ENCODE data around the gene ME3. TPM values are rescaled to one million over a fixed set of nuclear protein-coding genes. Genes with fewer than 3 reads are reported as not detected.
"Not testable (repeated sequence)": the region's sequence is repeated elsewhere in the genome, so short reads cannot be mapped to it uniquely, and the experiment has no call there.

ME3 gene
- total RNA-seq, 1 donor from 2014 or later, result 67.7 TPM

DNA sequence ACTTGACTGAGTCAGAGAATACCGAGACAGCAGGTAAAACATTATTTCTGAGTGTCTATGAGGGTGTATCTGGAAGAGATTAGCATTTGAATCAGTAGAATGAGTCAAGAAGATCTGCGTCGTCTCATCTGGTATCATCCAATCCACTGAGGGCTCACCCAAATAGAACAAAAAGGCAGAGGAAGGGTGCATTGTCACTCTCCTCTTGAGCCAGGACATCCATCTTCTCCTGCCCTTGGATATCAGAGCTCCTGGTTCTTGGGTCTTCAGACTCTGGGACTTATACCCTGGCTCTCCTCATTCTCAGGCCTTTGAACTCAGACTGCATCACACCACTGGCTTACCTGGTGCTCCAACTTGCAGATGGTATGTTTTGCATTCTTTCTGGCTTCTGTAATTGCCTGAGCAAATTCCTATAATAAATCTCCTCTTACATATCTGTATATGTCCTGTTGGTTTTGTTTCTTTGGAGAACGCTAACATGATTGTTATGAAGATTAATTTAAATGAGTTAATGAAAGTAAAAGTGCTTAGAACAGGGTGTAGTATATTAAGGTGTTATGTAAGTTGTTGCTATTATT lies 49.3 kb downstream of the ME3 start:
- no peak for DNase-seq (ENCODE audit: low read depth, low spot score)

DNA sequence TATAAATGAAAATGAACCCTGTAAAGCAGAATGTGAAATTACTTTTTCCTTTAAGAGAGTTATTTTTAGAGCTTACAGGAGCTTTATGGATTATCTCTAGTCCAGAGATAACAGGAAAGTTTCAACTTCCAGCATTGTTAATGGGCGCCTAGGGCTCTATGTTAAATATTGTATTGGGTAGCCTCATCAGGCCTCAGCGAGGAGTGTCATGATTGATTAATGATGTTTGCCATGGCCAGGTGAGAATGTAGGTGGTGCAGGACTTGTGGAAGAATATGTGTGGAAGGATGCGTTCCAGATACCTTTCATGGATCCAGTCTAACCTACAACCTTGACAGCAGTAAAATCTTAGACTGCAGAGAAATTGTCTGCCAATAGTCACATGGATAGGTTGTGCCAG lies 50.6 kb downstream of the ME3 start:
- DNase-seq (ENCODE audit: low read depth, low spot score), result no peak

DNA sequence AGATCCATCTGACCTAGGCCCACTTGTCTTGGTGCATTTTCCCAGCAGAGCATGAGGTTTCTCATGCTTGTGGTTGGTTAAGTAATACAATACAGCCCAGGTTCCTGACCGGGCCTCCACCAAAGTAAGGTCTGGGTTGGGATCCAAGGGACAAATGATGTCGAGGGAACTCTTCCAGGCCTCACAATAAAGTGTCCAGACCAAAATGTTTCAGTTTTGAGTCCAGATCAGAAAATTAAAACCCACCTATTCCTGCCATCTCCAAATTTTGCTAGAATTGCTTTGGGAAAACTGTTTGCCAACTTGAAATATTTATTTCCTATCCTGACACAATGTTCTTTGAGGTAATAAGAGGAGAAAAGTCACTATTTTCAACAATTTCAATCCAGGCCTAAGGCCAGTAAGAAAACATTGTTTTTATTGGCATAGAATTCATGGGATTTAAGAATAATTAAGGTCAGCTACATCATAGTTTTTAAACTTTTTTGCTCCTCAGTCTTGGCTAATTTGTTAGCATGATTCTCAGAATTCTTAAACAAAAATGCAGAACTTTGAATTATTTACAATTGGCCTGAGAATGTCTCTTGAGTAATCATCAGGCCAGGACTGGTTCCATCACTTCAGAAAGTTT lies 51.4 kb downstream of the ME3 start:
- DNase-seq (ENCODE audit: low read depth, low spot score), result peak; percentile 19

DNA sequence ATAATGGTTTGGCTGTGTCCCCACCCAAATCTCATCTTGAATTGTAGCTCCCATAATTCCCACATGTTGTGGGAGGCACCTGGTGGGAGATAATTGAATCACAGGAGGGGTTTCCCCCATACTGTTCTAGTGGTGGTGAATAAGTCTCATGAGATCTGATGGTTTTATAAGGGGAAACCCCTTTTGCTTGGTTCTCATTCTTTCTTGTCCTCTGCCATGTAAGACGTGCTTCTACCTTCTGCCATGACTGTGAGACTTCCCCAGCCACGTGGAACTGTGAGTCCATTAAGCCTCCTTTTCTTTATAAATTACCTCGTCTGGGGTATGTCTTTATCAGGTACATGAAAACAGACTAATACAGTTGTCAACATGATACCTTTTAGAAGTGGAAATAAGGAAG lies 53.0 kb downstream of the ME3 start:
- DNase-seq (ENCODE audit: low read depth, low spot score), result not testable (repeated sequence)

DNA sequence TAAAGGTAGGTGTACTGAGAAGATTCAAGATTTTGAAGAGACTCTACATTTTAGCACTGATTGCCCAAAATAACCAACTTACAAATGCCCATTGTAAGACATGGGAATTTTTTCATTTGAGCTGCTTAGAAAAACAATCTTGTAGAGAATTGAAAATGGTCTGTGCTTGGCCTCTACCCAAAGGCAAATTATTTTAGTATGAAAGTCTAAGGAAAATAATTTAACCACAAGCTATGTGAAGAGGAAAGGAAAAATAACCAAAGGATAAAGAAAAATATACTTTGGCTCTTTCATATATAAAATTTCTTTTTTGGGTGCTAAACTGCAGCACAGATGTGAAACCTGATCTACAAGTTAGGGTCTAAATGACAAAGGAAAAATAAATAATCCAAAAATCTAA lies 54.9 kb downstream of the ME3 start:
- no peak for DNase-seq (ENCODE audit: low read depth, low spot score)

DNA sequence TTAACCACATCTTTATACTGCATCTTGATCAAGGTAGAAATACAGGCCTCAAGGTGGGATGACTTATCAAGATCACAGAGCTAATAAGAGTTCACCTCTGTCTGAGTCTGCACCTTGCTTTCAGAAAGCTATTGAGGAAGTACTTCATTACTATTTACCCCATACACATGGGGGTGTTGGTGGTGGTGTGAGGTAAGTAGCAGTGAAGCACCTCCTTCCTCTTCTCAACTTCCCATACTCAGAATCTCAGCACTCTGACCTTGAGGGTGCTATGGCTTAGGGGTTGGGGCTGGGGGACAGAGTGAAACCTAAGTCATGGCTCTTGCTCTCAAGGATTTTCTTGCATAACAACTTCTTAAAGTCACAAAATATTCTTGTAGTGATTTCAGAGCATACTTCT lies 56.9 kb downstream of the ME3 start:
- DNase-seq (ENCODE audit: low read depth, low spot score), result no peak

DNA sequence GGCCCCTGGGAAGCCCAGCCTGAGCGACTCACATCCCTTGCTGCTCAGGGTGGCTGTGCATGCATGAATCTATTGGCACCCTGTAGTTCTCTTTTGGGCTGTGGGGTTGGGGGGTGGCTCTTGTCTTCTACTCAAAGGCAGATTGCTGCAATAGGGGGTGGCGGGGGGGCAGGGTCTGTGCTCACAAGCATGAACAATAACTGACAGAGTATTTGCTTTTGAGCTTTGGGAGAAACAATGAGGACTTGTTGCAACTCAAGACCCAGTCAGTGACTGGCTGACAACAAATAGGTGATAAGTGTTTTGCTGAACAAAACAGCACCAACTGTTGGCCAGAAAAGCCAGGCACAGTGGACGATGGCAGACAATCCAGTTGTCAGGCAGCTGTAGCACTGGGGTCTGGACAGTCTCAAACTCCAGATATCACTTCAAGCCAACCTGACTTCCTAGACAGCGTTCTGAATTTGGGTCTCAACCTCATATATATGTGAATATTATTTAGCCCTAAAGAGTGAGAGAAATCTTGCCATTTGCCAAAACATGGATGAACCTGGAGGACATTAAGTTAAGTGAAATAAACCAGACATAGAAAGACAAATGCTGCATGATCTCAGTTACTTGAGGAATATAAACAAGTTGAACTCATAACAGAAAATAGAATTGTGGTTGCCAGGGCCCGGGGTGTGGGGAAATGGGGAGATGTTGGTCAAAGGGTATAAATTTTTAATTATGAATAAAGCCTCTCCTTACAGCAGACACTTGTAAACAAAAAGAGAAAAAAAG lies 61.7 kb downstream of the ME3 start:
- no peak for DNase-seq (ENCODE audit: low read depth, low spot score)

DNA sequence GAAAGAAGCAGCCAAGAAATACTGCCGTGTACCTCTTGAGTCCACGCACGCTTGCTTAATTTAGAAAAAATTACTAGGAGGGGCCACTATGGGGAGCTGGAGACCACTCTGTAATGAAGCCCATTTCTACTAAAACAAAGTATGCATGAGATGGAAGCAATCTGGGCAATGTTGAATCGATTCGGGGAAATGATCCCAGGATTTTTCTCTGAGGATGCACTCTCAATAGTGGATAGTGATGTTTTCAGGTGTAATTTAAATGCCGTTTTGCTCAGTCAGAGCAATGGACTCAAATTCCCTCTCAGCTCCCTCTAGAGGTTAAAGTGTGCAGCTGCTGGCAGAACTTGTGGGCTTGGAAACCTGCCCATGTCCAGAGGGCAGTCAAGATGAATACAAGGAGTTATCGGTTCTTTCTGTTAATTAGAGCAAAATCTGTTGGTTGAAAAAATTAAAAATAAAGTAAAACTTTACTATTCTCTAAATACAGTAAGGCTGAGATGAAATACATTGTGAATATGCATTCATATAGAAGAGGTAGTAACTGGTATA lies 64.1 kb downstream of the ME3 start:
- no peak for DNase-seq (ENCODE audit: low read depth, low spot score)

DNA sequence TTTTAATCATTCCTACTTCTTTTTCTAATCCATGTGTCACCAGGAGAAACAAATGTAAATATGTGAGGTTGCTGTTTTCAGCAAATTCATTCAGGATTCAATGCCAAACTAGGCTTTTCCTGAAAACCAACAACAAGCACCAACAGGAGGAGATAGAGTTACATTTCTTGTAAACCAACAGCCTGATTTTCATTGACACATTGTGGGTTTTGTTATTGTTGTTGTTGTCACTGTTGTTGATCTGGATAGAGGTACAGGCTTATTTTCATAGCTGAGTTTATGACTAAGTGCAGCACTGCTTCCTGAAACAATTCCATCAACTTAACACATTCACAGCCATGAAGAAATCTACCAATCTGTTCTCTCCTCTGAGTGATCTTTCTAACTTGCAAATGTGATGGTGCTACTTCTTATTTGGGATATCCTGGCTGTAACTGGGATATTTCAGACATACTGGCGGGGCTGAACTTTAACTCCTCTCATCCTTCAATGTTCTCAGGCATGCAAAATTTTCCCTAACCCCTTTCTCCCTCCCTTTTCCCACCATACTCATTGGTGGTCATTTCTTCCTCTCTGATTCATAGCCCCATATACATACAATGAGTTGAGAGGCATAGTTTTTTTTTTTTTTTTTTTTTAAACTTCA lies 65.5 kb downstream of the ME3 start:
- peak; percentile 75 for DNase-seq (ENCODE audit: low read depth, low spot score)

DNA sequence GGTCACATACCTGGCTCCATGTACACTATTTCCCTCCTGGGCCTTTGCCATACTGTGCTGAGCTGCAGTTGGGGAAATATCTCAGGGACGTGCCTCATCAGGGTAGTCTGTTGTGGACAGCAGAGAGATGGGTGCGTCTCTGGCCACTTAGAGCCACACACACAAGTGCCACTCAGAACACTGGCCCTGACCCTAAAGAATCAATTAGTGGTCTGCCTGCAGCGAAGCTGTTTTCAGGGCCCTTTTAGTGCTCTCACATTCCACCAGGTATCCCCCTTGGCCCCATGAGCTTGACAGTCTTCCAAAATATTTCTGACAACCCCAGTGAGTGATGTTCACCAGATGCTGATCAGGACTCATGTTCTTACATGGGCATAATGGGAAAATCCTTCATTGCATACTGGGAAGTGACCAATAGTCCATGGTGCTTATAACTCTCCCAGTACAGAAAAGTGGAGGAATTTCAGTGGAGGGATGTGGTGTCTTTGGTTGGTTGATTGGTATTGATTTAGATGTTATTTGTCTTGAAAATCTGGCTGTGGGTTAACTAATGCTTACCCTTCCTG lies 66.1 kb downstream of the ME3 start:
- DNase-seq (ENCODE audit: low read depth, low spot score), result no peak

DNA sequence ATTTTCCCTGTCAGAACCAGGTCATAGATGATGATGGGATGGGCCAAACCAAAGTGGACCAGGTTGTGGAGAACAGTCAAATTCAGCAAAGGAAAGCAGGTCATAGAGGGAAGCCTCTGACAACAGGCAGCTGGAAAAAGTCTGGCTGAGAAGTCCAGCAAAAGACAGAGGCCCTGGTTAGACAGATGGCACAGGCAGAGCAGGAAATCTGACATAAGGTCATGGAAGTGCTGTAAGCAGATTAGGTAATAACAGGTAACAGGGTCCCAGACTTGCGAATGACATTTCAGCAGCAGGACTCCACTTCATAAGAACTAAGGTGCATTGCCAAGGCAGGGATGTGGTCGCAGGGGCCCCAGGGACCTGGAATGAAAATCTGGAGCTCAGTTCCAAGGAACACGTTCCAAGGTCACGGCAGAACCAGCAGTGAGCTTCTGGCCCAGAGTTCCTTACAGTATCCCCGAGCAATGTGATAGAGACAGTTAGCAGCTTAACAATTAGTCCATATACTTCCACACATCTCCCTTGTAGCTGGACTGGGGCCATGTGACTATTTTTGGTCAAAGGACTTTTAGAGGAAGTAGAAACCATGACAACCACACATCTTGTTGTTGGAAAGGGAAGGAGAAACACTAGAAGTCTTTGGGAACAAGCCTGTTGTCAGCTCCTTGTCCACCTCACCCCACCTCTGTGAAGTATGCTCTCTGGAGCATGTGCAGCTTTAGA lies 75.4 kb downstream of the ME3 start:
- DNase-seq (ENCODE audit: low read depth, low spot score), result peak; percentile 86

DNA sequence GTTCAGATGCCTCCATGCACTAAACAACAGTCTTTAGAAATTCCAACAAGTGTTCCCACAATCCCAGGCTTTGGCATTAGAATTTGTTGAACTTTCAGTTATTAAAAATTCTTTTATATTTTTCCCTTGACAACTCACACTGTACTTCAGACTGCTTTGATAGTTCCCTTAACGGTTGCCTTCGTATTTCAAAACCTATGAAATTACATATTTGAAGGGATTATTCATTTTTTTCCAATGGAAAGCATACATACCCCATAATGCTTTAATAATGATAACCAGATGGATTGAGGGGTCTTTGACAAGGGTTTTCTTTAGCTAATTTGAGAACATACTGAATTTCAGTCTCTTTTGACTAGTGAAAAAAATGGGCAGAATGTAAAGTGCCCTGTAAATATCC lies 76.5 kb downstream of the ME3 start:
- DNase-seq (ENCODE audit: low read depth, low spot score), result no peak

DNA sequence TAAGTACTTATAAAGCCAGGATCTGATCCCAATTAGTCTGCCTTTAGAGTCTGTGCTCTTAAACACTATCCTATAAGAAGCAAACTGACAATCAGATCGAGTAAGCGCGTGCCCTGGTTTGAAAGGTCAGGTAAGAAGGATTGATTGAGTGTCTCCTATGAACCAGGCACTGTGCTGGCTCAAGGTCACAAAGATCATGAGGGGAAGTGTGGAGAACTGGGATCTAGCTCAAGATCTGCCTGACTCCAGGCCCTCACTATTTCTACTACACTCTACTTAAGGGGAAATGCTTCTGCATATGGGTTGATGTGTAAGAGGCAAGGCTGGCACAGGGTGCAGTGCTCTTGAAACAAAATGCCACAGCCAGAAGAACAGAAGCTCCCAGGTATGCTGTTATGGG lies 77.0 kb downstream of the ME3 start:
- no peak for DNase-seq (ENCODE audit: low read depth, low spot score)

DNA sequence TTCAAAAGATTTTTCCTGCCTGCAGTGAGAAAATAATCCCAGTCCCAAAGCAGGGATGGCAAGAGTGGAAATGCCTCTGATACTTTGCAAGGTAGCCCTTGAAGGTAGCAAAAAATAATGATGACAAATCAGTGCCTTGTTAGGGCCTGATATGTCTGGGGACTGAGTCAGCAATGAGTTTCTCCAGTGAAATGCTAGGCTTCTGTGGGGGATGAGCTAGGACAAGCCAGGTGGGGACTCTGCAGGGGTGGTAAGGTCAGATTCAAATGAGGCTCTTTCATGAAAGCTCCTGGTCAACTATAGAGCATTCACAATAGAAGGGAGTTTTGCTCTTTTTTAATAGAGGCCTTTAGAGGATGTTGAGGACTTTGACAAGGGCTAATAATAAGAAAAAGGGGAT lies 77.7 kb downstream of the ME3 start:
- DNase-seq (ENCODE audit: low read depth, low spot score), result no peak

DNA sequence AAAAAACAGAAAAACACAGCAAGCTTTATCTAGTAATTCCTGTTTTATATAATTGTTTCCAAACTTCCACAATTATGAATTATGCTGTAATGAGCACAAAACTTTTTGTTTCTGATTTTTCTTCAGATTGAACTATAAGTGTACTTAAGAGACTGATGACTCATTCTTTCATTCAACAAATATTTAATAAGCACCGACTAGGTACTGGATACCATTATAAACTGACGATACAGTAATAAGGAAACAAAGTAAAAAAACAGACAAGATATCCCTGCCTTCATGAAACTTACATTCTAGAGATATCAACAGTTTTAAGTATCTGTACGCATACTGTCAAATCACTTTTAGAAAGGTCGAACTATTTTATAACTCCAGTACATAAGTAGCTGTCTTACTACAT lies 78.6 kb downstream of the ME3 start:
- no peak for DNase-seq (ENCODE audit: low read depth, low spot score)

DNA sequence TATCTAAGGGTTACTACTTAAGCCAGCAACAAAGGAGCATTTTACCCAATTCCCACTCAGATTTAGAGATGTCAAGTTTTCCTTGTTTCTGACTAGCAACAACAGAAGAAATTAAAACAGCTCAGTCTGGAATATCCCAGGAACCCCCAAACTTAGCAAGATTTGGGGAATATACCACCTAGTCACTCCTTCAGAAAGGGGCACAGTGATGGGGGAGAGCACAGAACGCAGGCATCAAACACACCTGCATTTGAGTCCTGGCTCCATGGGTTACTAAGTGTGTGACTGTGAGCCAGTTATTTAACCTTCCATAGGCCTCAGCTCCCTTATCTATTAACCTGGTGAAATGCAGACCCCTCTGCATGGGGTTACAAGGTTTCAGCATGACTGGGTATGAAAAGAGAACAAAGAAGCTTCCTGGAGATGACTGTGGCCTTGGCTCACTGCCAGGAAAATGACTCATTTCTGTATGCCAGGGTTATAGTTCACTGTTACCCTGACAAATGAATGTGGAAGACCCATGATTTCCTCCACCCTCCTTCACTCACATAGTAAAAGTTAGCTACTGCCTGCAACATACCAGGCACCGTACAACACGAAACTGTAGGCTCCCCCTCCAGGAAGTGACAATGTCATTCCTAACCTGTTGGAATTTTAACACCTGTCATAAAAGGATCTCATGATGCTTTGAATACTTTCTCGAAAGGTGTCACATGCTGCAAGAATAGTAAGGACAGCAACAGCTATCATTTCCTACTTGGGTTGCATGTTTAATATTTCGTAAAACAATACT lies 79.6 kb downstream of the ME3 start:
- DNase-seq (ENCODE audit: low read depth, low spot score), result peak; percentile 96

DNA sequence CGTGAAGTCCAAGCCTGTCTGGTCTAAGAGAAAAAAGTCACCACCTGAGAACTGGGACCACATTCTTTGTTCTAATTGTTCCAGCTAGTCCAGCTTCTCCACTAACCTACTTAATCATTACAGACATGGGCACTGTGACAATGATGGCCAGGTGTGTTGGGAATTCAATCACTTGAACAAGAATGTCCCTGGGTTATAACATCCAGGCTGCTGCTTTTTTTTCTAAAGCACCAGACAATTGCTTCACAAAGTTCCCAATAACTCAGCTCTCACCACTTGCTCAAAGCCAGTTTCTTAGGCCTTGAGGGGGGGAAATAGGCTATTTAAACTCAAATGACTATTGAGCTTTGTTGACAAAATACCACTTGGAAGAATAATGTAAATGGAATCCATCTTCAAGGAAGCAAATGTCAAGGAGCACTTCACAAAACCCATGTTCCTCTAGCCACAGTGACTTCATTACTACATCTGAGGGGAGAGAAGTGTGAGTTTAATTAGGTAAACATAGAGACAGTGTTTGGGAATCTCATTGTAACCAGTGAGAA lies 80.3 kb downstream of the ME3 start:
- DNase-seq (ENCODE audit: low read depth, low spot score), result no peak

DNA sequence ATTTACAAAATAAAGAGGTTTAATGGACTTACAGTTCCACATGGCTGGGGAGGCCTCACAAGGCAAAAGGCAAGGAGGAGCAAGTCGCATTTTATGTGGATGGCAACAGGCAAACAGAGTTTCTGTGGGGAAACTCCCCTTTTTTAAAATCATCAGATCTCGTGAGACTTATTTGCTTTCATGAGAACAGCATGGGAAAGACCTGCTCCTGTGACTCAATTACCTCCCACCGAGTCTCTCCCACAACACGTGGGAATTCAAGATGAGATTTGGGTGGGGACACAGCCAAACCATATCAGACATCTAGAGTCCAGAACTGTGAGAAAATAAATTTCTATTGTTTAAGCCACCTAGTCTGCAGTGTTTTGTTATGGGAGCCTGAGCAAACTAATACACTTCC lies 80.8 kb downstream of the ME3 start:
- DNase-seq (ENCODE audit: low read depth, low spot score), result no peak

DNA sequence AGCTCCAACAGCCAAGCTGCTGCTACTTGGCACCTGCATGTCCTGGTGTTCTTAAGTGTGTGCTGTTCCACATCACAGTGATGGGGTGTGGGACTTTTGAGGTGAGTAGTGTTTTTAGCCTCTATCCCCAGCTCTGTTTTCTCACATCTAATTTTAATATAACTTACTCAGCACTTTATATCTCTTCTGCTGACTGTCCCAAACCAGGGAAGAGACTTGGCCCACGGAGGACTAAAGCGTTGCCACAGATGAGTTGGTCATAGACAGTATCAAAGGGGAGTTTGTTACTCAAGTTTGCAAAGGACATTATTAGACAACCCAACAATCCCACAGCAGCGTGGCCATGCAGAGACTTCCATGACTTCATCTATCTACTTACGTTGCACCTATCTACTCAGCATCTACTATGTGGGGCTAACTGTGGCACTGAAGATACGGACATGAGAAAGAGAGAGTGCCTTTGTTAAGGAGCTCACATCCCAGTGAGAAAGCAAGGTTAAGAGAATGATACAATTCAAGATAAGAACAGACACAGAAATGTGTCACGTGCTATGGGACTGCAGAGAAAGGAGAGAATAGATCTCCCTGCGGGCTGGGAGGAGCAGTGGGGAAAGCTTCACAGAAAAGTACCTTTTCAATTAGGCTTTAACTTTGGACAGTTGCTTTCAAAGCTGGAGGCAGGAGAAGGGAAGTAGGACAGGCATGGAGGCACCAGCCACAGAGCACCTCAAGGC lies 82.4 kb downstream of the ME3 start:
- no peak for DNase-seq (ENCODE audit: low read depth, low spot score)

Data from pulmonary artery endothelial cell (primary cell).